Testis (tissue), 3 donors: ENCODE results near the gene ANO6. TPM values are rescaled to one million over a fixed set of nuclear protein-coding genes. Genes with fewer than 3 reads are reported as not detected.

Source experiments
- DNase-seq: peaks from one replicate; pipeline ENCODE4 v3.0.0-alpha.2; 2019
- H3K27ac ChIP-seq, 2 donors: fragments of 200-600 bp; sonication (generic); one replicate each; pipeline ENCODE4 v1.5.1; 2019
- H3K27me3 ChIP-seq: fragments of 200-600 bp; sonication (generic); one replicate; pipeline ENCODE4 v1.5.1; 2019
- H3K36me3 ChIP-seq: fragments of 200-600 bp; sonication (generic); one replicate; pipeline ENCODE4 v1.5.1; 2017; ENCODE audit warnings: low read depth; ENCODE audit errors: missing control alignments
- H3K4me1 ChIP-seq: fragments of 200-600 bp; sonication (generic); one replicate; pipeline ENCODE4 v1.5.1; 2019
- H3K4me3 ChIP-seq, 2 donors: fragments of 200-600 bp; sonication (generic); one replicate each; pipeline ENCODE4 v1.5.1; 2017 to 2019
- H3K9me3 ChIP-seq: fragments of 200-600 bp; sonication (generic); one replicate; pipeline ENCODE4 v1.5.1; 2017
- POLR2A ChIP-seq: fragments of 450-650 bp; IDR thresholded peaks from one replicate; pipeline ENCODE4 v1.6.1; 2017; ENCODE audit warnings: antibody characterized with exemption, mild to moderate bottlenecking, moderate library complexity
- whole genome bisulfite sequencing, 2 donors: methylation state at CpG; one replicate each; pipeline ENCODE4 v1.1.5; 2018; 5-methylcytosine and 5-hydroxymethylcytosine counted together
- intact Hi-C: fragments of 100-400 bp; cut with DNase I; formaldehyde crosslinking; loops from one replicate; pipeline ENCODE4 v1.15.1; 2023; ENCODE audit warnings: low total_unique reads
- polyA plus RNA-seq: library from polyadenylated mRNA; stranded (reverse); fragments of 350-450 nt; fragmentation: Illumina TruSeq; extraction: RNeasy Lipid Tissue Mini Kit (QIAGEN cat#74804); gene quantifications from one replicate; pipeline ENCODE4 v1.2.3, GENCODE V29; 2014; ENCODE audit warnings: low read depth, low replicate concordance; ENCODE audit not compliant: insufficient read depth
- total RNA-seq, 2 donors: library from RNA; depleted of rRNA; stranded (reverse); fragments of >200 nt; gene quantifications; one replicate each; pipeline ENCODE4 v1.2.3, GENCODE V29; 2016
- TF ChIP-seq, protein P1 (sequence below), 3 experiments: fragments of 450-650 bp in 2 of 3; fragments of 200-600 bp in 1 of 3; sonication (generic) in 1 of 3; IDR thresholded peaks; one replicate each; pipeline ENCODE4 v1.5.1; 2016 to 2019; ENCODE audit warnings: antibody characterized with exemption in 3 of 3, mild to moderate bottlenecking in 2 of 3, moderate library complexity in 1 of 3

Gene ANO6
- total and polyA plus RNA-seq, 3 donors from 2014 or later: 33.1 to 75.7 (median 58.0) TPM

DNA sequence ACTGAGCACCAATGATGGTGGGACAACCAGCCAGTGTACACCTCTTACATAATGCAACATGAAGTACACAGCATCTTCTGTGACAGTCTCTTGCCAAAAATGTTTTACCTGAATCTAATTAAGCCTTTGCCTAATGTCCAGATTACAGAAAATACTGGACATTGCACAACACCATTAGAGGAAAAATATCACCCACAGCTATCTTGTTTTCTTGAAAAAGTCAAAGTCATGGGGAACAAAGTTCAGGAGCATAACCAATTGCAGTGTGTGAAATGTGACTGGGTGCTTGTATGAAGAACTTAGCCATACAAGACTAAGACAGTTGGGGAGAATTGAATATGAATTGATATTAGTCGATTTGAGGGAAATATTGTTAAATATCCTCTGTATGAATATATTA, 12.1 kb upstream of the ANO6 start:
- H3K27ac ChIP-seq: no peak overlapping the region
- no peaks in the 10 kb centered on the region for H3K27me3 ChIP-seq
- 89 to 96% methylated on average over 1 of the region's 1 CpG for WGBS, 2 donors
- TF ChIP-seq, protein P1, sequence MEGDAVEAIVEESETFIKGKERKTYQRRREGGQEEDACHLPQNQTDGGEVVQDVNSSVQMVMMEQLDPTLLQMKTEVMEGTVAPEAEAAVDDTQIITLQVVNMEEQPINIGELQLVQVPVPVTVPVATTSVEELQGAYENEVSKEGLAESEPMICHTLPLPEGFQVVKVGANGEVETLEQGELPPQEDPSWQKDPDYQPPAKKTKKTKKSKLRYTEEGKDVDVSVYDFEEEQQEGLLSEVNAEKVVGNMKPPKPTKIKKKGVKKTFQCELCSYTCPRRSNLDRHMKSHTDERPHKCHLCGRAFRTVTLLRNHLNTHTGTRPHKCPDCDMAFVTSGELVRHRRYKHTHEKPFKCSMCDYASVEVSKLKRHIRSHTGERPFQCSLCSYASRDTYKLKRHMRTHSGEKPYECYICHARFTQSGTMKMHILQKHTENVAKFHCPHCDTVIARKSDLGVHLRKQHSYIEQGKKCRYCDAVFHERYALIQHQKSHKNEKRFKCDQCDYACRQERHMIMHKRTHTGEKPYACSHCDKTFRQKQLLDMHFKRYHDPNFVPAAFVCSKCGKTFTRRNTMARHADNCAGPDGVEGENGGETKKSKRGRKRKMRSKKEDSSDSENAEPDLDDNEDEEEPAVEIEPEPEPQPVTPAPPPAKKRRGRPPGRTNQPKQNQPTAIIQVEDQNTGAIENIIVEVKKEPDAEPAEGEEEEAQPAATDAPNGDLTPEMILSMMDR (IDR thresholded peaks at IDR 0.05): no peak
- TF ChIP-seq POLR2A: no peak
- DNase-seq: no peak
- H3K9me3 ChIP-seq: no peaks in the 10 kb centered on the region
- intact Hi-C loops: no loop called here
- H3K36me3 ChIP-seq: no peaks in the 10 kb centered on the region
- H3K4me1 ChIP-seq: no peaks in the 10 kb centered on the region
- no peak overlapping the region for H3K4me3 ChIP-seq

DNA sequence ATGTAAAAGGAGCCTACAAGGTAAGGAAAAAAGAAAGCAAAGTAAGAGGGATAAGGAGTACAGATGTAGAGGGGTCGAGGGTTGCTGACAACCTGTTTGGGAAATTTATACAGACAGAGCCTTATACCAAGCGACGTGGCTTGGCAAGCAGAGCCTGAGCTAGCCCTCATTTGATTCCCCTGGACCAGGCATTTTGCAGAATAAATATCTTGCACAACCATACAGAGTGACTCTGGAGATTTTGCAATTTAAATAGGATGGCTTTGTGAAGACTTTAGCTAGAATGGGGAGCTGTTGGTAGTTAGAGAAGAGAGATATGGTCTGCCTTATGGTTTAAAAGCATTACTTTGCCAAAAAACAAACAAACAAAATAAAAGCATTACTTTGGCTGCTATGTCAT, 11.1 kb upstream of the ANO6 start:
- TF ChIP-seq POLR2A: no peak
- TF ChIP-seq, protein P1 (IDR thresholded peaks at IDR 0.05): no peak
- no peak overlapping the region for H3K4me3 ChIP-seq
- intact Hi-C loops: no loop called here
- H3K27ac ChIP-seq: no peak overlapping the region
- WGBS, 2 donors: 92 to 98% methylated on average over 3 of the region's 3 CpGs
- no peaks in the 10 kb centered on the region for H3K27me3 ChIP-seq
- no peaks in the 10 kb centered on the region for H3K36me3 ChIP-seq
- DNase-seq: no peak
- no peaks in the 10 kb centered on the region for H3K4me1 ChIP-seq
- no peaks in the 10 kb centered on the region for H3K9me3 ChIP-seq

DNA sequence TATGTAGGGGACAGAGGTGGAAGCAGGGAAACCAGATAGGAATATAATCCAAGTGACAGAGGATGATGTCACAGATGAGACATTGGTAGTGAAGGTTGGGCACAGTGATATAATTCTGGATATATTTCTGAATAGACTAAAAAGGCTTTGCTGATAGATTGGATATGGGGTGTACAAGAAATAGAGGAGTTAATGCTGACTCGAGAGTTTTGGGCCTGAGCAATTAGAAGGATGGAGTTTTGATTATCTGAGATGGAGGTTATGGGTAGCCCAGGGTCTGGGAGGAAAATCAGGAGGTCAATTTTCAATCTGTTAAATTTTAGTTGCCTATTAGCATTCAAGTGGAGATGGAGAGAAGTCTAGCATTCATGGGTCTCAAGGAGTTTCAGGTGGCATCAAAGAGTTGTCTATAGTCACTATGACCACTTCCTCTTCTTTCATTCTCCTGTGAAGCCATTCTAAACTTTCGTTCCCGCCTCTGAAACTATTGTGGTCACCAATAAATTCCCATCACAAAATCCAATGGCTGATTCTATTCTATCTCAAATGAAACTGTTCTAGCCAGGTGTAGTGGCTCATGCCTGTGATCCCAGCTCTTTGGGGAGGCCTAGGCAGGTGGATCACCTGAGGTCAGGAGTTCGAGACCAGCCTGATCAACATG, 10.6 kb upstream of the ANO6 start:
- no peaks in the 10 kb centered on the region for H3K27me3 ChIP-seq
- TF ChIP-seq, protein P1 (IDR thresholded peaks at IDR 0.05): no peak
- TF ChIP-seq POLR2A: no peak
- intact Hi-C loops: no loop called here
- H3K4me1 ChIP-seq: no peaks in the 10 kb centered on the region
- no peak for DNase-seq
- no peak overlapping the region for H3K4me3 ChIP-seq
- 89 to 96% methylated on average over 4 of the region's 4 CpGs for WGBS, 2 donors
- no peaks in the 10 kb centered on the region for H3K9me3 ChIP-seq
- H3K27ac ChIP-seq: no peak overlapping the region
- H3K36me3 ChIP-seq: no peaks in the 10 kb centered on the region

DNA sequence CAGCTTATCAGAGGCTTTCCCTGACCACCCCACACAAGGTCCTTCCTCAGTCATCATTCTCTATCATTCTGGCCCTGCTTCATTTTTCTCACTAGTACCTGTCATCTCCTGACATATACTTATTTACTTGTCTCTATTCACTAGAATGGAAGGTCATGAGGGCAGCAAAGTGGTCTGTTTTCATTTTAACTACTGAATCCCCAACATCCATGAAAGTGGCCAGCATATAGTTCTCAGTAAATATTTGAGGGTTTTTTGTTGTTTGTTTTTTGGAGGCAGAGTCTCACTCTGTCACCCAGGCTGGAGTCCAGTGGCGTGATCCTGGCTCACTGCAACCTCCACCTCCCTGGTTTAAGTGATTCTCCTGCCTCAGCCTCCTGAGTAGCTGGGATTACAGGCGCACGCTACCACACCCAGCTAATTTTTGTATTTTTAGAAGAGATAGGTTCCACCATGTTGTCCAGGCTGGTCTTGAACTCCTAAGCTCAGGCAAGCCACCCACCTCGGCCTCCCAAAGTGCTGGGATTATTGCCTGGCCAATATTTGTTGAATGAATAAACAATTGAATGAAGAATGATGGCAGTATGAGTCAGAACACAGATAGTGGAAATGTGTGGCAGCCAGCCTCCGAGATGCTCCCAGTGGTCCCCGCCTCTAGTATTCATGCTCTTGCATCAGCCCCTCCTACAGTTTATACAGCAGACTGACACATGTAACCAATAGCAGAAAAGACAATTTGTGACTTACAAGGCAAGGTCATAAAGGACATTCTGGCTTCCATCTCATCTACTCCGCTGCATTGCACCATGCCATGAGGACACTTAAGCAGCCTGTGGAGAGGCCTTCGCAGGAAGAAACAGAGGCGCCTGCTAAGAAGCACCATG, 7.0 kb upstream of the ANO6 start:
- intact Hi-C loops: no loop called here
- H3K9me3 ChIP-seq: no peaks in the 10 kb centered on the region
- H3K36me3 ChIP-seq: no peaks in the 10 kb centered on the region
- H3K27me3 ChIP-seq: no peaks in the 10 kb centered on the region
- H3K27ac ChIP-seq: no peak overlapping the region
- no peak overlapping the region for H3K4me3 ChIP-seq
- DNase-seq: no peak
- TF ChIP-seq POLR2A: no peak
- TF ChIP-seq, protein P1 (IDR thresholded peaks at IDR 0.05): no peak
- H3K4me1 ChIP-seq: peaks cover 3% of the 10 kb centered on the region
- WGBS, 2 donors: 82 to 85% methylated on average over 9 of the region's 9 CpGs
